Tibial artery (tissue), 4 donors: ENCODE data around the gene RELN.

Experiments
- DNase-seq, 2 donors: peaks; one replicate each; pipeline ENCODE4 v3.0.0-alpha.2; 2019
- H3K27ac ChIP-seq, 2 donors: fragments of 200-600 bp; sonication (generic) in 1 of 2; 1 replicate in 1 of 2; 2 replicates in 1 of 2; pipeline ENCODE4 v1.5.1; 2018 to 2019; ENCODE audit warnings: mild to moderate bottlenecking in 1 of 2
- H3K27me3 ChIP-seq, 2 donors: fragments of 200-600 bp; sonication (generic) in 1 of 2; one replicate each; pipeline versions ENCODE4 v1.5.1 to v1.6.0; 2016 to 2019
- H3K36me3 ChIP-seq, 3 donors: fragments of 200-600 bp; sonication (generic) in 2 of 3; one replicate each; pipeline ENCODE4 v1.5.1; 2016 to 2019; ENCODE audit warnings: mild to moderate bottlenecking in 2 of 3
- H3K4me1 ChIP-seq, 4 donors: fragments of 200-600 bp; sonication (generic) in 2 of 4; 1 replicate in 3 of 4; 2 replicates in 1 of 4; pipeline ENCODE4 v1.5.1; 2016 to 2019
- H3K4me3 ChIP-seq, 2 donors: fragments of 200-600 bp; sonication (generic) in 1 of 2; 1 replicate in 1 of 2; 2 replicates in 1 of 2; pipeline ENCODE4 v1.5.1; 2018 to 2019; ENCODE audit warnings: mild to moderate bottlenecking in 2 of 2
- H3K9me3 ChIP-seq, 3 donors: fragments of 200-600 bp; sonication (generic) in 1 of 3; one replicate each; pipeline ENCODE4 v1.5.1; 2016 to 2019
- intact Hi-C: fragments of 100-400 bp; cut with DNase I; formaldehyde crosslinking; loops from one replicate; pipeline ENCODE4 v1.15.0; 2023; ENCODE audit warnings: low total_unique reads
- TF ChIP-seq, protein P1 (sequence below), 2 experiments: fragments of 200-600 bp in 1 of 2; fragments of 450-650 bp in 1 of 2; IDR thresholded peaks; one replicate each; pipeline ENCODE4 v1.5.1; 2017 to 2019; ENCODE audit warnings: antibody characterized with exemption in 2 of 2, mild to moderate bottlenecking in 1 of 2, moderate library complexity in 1 of 2

The RELN gene

DNA sequence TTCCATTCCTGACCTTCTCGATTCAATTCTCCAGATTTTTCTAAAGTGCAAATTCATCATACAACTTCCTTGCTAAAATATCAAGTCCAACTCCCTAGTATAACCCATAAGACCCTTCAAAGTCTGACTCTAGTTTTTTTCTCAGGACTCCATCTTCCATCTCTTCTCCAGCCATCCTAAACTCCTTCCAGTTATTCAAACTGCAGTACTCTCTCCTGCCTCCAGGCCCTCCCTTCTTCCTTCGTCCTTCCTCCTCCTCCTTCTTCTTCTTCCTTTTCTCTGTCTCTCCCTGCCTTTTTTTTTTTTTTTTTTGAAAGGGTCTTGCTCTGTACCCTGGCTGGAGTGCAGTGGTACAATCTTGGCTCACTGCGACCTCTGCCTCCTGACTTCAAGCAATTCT, 111.9 kb downstream of the RELN start:
- intact Hi-C loops: no loop called here
- TF ChIP-seq, protein P1, sequence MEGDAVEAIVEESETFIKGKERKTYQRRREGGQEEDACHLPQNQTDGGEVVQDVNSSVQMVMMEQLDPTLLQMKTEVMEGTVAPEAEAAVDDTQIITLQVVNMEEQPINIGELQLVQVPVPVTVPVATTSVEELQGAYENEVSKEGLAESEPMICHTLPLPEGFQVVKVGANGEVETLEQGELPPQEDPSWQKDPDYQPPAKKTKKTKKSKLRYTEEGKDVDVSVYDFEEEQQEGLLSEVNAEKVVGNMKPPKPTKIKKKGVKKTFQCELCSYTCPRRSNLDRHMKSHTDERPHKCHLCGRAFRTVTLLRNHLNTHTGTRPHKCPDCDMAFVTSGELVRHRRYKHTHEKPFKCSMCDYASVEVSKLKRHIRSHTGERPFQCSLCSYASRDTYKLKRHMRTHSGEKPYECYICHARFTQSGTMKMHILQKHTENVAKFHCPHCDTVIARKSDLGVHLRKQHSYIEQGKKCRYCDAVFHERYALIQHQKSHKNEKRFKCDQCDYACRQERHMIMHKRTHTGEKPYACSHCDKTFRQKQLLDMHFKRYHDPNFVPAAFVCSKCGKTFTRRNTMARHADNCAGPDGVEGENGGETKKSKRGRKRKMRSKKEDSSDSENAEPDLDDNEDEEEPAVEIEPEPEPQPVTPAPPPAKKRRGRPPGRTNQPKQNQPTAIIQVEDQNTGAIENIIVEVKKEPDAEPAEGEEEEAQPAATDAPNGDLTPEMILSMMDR (IDR thresholded peaks at IDR 0.05): no peak
- Histone ChIP-seq H3K27me3 (no peaks in the 10 kb centered on the region), H3K27ac (no peak overlapping the region), H3K36me3 (no peaks in the 10 kb centered on the region), H3K4me1 (no peaks in the 10 kb centered on the region), H3K4me3 (no peak overlapping the region), H3K9me3 (no peaks in the 10 kb centered on the region)
- DNase-seq: no peak

DNA sequence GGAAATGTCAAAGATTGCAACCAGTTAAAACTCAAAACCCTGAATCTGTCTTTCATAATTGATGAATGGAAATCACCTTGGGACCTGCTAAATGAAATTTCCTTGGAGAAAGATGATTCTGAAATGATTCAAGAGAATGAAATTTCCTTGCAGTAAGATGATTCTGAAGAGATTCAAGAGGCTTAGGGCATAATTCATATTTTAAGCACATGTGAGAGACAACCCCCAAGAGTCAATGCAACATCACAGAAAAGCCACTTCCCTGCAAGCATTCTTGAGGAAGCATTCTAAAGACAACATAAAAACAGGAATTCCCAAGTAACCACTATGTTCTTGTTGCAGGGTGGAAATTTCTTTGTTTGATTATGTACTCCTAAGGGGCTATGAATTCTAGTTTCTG, 113.7 kb downstream of the RELN start:
- DNase-seq: no peak
- H3K4me1 ChIP-seq: no peaks in the 10 kb centered on the region
- H3K4me3 ChIP-seq: no peak overlapping the region
- no peaks in the 10 kb centered on the region for H3K27me3 ChIP-seq
- H3K36me3 ChIP-seq: no peaks in the 10 kb centered on the region
- H3K27ac ChIP-seq: no peak overlapping the region
- TF ChIP-seq, protein P1 (IDR thresholded peaks at IDR 0.05): no peak
- intact Hi-C loops: no loop called here
- no peaks in the 10 kb centered on the region for H3K9me3 ChIP-seq

DNA sequence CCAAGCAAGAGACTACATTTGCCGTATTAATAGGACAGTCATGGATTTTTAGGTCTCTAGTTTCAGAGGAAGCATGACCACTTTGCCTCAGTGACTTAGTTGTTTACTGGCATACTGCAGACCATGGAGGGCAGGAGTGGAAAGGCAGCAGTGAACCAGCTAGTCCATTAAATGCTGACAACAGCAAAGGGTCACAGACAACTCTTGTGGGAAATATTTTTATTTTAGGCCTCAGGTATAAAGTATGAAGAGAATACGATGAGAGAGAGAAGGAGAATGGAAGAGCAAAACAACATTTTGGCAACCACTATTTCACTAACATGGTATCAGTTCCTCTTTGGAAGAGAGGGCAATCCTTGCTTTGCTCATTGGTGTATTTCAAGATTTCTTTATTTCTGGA, 118.0 kb downstream of the RELN start:
- Histone ChIP-seq H3K27ac (no peak overlapping the region), H3K9me3 (no peaks in the 10 kb centered on the region), H3K27me3 (no peaks in the 10 kb centered on the region), H3K36me3 (no peaks in the 10 kb centered on the region), H3K4me3 (no peak overlapping the region), H3K4me1 (no peaks in the 10 kb centered on the region)
- intact Hi-C loops: no loop called here
- no peak for DNase-seq
- TF ChIP-seq, protein P1 (IDR thresholded peaks at IDR 0.05): no peak

DNA sequence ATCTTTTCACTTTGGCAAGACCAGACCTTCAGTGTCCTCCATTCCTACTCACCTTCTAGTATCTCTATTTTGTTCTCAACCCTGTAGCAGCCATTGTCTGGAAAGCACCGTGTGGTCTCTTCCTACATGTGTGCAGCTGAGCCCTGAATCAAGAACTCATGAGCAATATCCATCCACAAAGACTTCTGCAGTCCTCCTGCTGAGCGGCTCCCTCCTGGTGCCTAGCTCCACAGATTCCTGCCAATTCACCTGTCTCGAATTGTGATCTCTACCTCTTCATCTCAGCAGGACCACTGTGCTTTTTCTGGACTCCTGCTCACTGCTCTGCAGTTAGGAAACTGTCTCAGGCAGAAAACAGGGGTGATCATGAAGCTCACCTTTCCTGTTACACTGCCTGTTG, 118.8 kb downstream of the RELN start:
- no peak for DNase-seq
- Histone ChIP-seq H3K4me3 (no peak overlapping the region), H3K36me3 (no peaks in the 10 kb centered on the region), H3K4me1 (no peaks in the 10 kb centered on the region), H3K27me3 (no peaks in the 10 kb centered on the region), H3K27ac (no peak overlapping the region), H3K9me3 (no peaks in the 10 kb centered on the region)
- intact Hi-C loops: no loop called here
- TF ChIP-seq, protein P1 (IDR thresholded peaks at IDR 0.05): no peak

DNA sequence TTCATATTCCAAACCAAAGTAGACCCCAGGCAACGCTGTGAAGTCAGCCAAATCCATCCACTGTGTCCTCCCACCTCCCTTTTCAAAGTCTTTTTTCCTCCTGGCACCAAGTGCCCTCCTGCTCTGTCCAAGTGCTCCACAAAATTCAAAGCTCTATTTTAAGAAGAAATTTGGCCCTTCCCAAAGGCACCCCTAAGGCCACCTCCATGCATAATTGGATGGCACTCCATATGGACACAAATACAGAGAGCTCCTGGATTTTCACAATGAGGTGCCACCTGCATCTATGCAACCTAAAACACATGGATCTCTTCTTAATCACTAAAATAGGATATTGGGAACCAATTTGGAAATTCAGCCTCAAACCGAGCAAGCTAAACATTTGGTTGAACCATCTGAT, 121.6 kb downstream of the RELN start:
- TF ChIP-seq, protein P1 (IDR thresholded peaks at IDR 0.05): no peak
- intact Hi-C loops: no loop called here
- Histone ChIP-seq H3K27ac (no peak overlapping the region), H3K4me1 (no peaks in the 10 kb centered on the region), H3K27me3 (no peaks in the 10 kb centered on the region), H3K36me3 (no peaks in the 10 kb centered on the region), H3K4me3 (no peak overlapping the region), H3K9me3 (no peaks in the 10 kb centered on the region)
- no peak for DNase-seq

DNA sequence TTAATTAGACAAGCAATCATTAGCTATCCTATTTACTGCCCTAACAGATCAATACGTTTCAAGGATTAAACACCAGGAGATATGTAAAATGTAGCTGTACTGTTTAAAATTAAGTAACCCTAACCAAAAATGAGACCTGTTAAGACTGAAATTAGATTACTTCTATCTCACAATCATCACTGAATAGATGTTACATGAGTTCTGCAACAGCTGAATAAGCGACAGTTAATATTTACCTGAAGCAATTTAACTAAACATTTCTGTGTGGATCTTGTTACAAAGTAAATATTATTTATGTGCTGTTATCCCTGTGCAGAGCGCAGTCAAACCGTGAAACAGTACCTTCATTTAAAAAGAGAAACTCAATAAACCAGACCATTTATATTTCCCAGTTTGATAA, 122.5 kb downstream of the RELN start:
- no peak for DNase-seq
- H3K4me1 ChIP-seq: no peaks in the 10 kb centered on the region
- H3K36me3 ChIP-seq: no peaks in the 10 kb centered on the region
- TF ChIP-seq, protein P1 (IDR thresholded peaks at IDR 0.05): no peak
- H3K4me3 ChIP-seq: no peak overlapping the region
- no peak overlapping the region for H3K27ac ChIP-seq
- no peaks in the 10 kb centered on the region for H3K9me3 ChIP-seq
- H3K27me3 ChIP-seq: no peaks in the 10 kb centered on the region
- intact Hi-C loops: no loop called here
